ENCODE measurements around the gene IFNA14. TPM values are rescaled to one million over a fixed set of nuclear protein-coding genes. Genes with fewer than 3 reads are reported as not detected.
"Not testable (repeated sequence)": the region's sequence is repeated elsewhere in the genome, so short reads cannot be mapped to it uniquely, and the experiment has no call there.

IFNA14 gene
- total RNA-seq, 1 experiment from 2014 or later, result not detected

DNA sequence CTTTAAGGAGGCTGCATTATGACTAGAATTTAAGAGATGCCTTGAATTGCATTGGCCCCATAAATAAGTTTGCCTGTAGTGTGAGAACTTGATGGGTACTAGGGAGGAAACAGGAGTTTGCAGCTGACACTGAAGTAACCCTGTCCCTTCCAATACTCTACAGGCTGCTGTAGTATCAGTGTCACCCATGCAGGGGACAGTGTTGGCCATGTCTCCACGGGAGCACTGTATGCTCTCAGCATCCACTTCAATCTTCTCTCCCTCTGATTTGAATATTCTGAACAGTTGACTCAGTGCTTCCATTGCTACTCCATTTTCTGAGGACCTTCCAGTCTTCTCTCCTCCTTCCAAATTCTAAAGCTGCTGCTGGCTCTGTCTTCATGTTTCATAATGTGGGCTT is 11.4 kb upstream of the IFNA14 start:
- Histone ChIP-seq H3K36me3 (ENCODE audit: low read depth) (no peaks in the 10 kb centered on the region), H3K9me2 (ENCODE audit: insufficient read depth) (no peaks in the 10 kb centered on the region), H3K79me2 (ENCODE audit: low read depth) (no peaks in the 10 kb centered on the region), H3K4me3 (no peak overlapping the region), H3K27ac (no peak overlapping the region), H4K20me1 (ENCODE audit: insufficient read depth) (no peaks in the 10 kb centered on the region), H3K4me2 (no peak overlapping the region), H3K27me3 (ENCODE audit: insufficient read depth, low read depth) (no peaks in the 10 kb centered on the region), H3F3A (ENCODE audit: insufficient read depth, low read depth) (no peaks in the 10 kb centered on the region), H3K4me1 (replicated peaks; ENCODE audit: insufficient read depth) (no peaks in the 10 kb centered on the region), H3K9me3 (ENCODE audit: insufficient read depth, low read depth) (no peaks in the 10 kb centered on the region), H2AFZ (no peak overlapping the region)
- TF ChIP-seq EZH2 (IDR thresholded peaks at IDR 0.05; ENCODE audit: low read depth), result no peak
- TF ChIP-seq, protein P1, sequence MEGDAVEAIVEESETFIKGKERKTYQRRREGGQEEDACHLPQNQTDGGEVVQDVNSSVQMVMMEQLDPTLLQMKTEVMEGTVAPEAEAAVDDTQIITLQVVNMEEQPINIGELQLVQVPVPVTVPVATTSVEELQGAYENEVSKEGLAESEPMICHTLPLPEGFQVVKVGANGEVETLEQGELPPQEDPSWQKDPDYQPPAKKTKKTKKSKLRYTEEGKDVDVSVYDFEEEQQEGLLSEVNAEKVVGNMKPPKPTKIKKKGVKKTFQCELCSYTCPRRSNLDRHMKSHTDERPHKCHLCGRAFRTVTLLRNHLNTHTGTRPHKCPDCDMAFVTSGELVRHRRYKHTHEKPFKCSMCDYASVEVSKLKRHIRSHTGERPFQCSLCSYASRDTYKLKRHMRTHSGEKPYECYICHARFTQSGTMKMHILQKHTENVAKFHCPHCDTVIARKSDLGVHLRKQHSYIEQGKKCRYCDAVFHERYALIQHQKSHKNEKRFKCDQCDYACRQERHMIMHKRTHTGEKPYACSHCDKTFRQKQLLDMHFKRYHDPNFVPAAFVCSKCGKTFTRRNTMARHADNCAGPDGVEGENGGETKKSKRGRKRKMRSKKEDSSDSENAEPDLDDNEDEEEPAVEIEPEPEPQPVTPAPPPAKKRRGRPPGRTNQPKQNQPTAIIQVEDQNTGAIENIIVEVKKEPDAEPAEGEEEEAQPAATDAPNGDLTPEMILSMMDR (conservative IDR thresholded peaks at IDR 0.05), result no peak
- DNase-seq, result no peak
- BruUV-seq (replicated peaks), result no TSS peak
- ChIA-PET CTCF (no interaction called here), POLR2A (ENCODE audit: unreplicated experiment) (interaction anchor here (0.7 kb wide), 1 partner anchor 258 kb away, joined by 9 read pairs; no protein-coding TSS in a partner anchor)
- intact Hi-C loops (cut with micrococcal nuclease; ENCODE audit: unreplicated experiment), result loop anchor here (5.0 kb wide), 4 partner anchors 66 to 561 kb away; partner anchors contain the start of gene IFNA8

DNA sequence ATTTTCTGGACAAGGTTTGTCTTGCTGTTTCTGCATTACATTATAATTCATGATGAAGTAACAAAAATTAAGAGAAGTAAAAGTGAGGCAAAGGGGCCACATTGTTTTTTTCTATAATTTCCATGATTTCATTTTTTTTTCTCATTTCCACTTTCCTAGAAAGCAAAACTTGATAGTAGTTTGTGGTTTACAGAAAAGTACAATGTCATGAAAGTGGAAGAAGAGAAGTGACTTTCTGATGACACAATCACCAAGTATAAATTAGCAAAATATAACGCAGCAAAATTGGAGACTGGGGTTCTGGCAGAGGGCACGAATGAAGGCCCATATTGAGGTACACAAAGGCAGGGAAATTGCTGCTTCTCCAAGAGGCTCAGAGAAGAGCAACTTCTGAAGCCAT is 5.0 kb upstream of the IFNA14 start:
- no peaks in the 10 kb centered on the region for H3K9me3 ChIP-seq (ENCODE audit: insufficient read depth, low read depth)
- ChIA-PET POLR2A (ENCODE audit: unreplicated experiment) (no interaction called here), CTCF (no interaction called here)
- no peaks in the 10 kb centered on the region for H3K4me1 ChIP-seq (replicated peaks; ENCODE audit: insufficient read depth)
- H3K27ac ChIP-seq, result no peak overlapping the region
- H3K79me2 ChIP-seq (ENCODE audit: low read depth), result no peaks in the 10 kb centered on the region
- H4K20me1 ChIP-seq (ENCODE audit: insufficient read depth), result no peaks in the 10 kb centered on the region
- H3K4me3 ChIP-seq, result no peak overlapping the region
- no peaks in the 10 kb centered on the region for H3K36me3 ChIP-seq (ENCODE audit: low read depth)
- BruUV-seq (replicated peaks), result no TSS peak
- no peak for DNase-seq
- no peaks in the 10 kb centered on the region for H3K27me3 ChIP-seq (ENCODE audit: insufficient read depth, low read depth)
- H2AFZ ChIP-seq, result no peak overlapping the region
- TF ChIP-seq, protein P1 (conservative IDR thresholded peaks at IDR 0.05), result no peak
- TF ChIP-seq EZH2 (IDR thresholded peaks at IDR 0.05; ENCODE audit: low read depth), result no peak
- no peaks in the 10 kb centered on the region for H3K9me2 ChIP-seq (ENCODE audit: insufficient read depth)
- no peaks in the 10 kb centered on the region for H3F3A ChIP-seq (ENCODE audit: insufficient read depth, low read depth)
- H3K4me2 ChIP-seq, result no peak overlapping the region
- intact Hi-C loops (cut with micrococcal nuclease; ENCODE audit: unreplicated experiment), result no loop called here

DNA sequence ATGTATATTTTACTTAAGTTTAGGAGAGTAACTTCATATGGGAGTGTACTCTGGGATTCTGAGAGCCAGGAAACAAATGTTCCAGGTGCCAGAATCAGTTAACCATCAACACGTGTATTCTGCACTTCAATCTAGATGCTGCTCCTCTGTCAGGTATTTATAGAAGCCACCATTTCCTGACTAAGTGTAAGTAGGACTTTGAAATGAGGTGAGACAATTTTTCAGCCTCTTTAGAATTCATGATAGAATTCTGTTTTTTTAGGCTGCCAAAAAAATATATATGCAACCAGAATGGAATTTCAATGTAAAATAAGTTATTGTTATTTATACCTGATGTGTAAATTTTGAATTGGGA is 3.5 kb downstream of the IFNA14 start:
- not testable (repeated sequence) for H2AFZ ChIP-seq; H3K4me2 ChIP-seq; H3K9me3 ChIP-seq (ENCODE audit: insufficient read depth, low read depth); H3K36me3 ChIP-seq (ENCODE audit: low read depth); H3K27me3 ChIP-seq (ENCODE audit: insufficient read depth, low read depth); H3F3A ChIP-seq (ENCODE audit: insufficient read depth, low read depth); H3K27ac ChIP-seq; H3K79me2 ChIP-seq (ENCODE audit: low read depth); H3K4me1 ChIP-seq (replicated peaks; ENCODE audit: insufficient read depth); H4K20me1 ChIP-seq (ENCODE audit: insufficient read depth); BruUV-seq (replicated peaks); H3K9me2 ChIP-seq (ENCODE audit: insufficient read depth); H3K4me3 ChIP-seq; DNase-seq
- intact Hi-C loops (cut with micrococcal nuclease; ENCODE audit: unreplicated experiment), result loop anchor here (10.0 kb wide), 1 partner anchor 1218 kb away; no protein-coding TSS in a partner anchor
- ChIA-PET POLR2A (ENCODE audit: unreplicated experiment) (interaction anchor here (0.6 kb wide), 1 partner anchor 275 kb away, joined by 7 read pairs; no protein-coding TSS in a partner anchor), CTCF (interaction anchor here (0.5 to 1.2 kb wide), 5 partner anchors 230 to 772 kb away, joined by 3 to 15 read pairs (median 4); no protein-coding TSS in a partner anchor)

All from PC-9 (cell line).